Glomerular endothelial cell (primary cell): ENCODE measurements around the gene RNF11. TPM values are rescaled to one million over a fixed set of nuclear protein-coding genes. Genes with fewer than 3 reads are reported as not detected.
A peak's percentile ranks its signal among the peaks of the same experiment; 100 is the strongest.

Source experiments
- DNase-seq: peaks from one replicate; pipeline ENCODE4 v3.0.0-alpha.2; 2011; ENCODE audit warnings: low read depth, low spot score; ENCODE audit errors: extremely low read depth
- total RNA-seq: library from RNA; depleted of rRNA; stranded (reverse); fragments of >200 nt; gene quantifications from 2 replicates; pipeline ENCODE4 v1.2.3, GENCODE V29; 2015

The RNF11 gene
- total RNA-seq, 1 donor from 2014 or later: 100 TPM

DNA sequence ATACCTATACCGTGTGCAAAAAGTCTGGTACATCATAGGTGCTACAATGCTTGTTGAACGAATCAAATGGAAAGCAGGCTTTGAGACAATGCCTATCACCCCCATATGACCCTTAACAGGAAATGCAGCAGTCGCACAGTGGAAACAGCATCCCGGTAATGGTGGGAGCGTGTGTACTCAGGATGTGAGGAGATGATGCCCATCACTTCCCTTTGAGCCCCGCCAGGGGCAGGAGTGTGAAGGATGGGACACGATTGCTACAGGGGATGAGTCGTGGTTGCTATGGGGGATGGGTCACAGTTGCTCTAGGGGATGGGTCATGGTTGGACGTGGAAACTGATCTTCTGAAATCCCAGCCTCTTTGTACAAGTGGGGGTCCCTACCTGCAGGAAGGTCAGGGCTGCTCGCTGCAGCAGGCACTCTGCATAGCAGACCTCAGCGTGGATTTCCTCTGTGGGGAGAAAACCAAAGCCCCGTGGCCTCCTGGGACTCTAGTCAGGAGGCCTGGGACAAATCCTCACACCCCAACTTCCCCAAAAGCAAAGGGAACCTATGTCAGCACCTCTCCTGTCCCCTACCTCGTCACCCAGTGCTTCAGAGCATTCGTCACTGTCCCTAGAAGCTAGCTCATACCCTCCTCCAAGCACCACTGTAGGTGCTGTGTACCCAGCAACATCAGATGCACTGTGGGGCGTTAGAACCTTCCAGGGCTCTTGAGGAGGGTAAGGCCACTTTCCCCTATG, 75.0 kb downstream of the RNF11 start:
- peak; percentile 22 for DNase-seq

DNA sequence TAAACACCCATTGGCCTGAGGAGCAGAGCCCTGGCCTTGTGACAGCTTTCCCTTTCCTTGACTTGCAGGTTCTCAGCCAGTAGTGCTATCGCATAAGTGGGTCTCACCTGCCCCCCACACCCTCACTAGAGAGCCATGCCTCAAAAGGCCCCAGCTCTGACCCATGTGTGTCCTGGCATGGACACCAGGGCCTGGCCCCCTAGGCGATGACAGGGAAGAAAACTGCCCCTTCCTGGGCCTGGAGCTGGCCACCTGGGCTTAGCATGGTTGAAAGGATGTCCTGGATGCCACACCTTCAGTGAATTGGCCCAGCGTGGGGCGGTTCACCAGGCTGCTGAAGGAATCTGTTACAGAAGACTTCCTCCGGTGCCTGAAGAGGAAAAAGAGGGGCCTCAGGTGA, 75.8 kb downstream of the RNF11 start:
- DNase-seq: no peak

DNA sequence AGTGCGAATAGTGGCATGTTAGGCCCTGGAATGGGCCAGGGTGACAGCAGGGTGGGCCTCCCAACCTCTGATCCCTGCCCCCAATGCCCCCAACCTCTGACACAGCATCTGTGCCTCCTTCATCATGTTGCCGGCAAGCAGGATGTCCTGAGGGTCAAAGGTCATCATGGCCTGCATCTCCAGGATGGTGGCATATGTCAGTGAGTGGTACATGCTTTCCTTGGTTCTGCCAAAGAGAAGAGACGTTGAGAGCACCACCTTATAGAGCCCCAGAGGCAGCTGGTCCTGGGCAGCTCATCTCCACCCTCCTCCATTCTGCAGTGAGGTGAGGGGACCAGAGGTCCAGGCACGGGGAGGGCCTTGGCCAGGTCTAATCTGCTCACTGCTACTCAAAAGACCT, 76.6 kb downstream of the RNF11 start:
- DNase-seq: no peak

DNA sequence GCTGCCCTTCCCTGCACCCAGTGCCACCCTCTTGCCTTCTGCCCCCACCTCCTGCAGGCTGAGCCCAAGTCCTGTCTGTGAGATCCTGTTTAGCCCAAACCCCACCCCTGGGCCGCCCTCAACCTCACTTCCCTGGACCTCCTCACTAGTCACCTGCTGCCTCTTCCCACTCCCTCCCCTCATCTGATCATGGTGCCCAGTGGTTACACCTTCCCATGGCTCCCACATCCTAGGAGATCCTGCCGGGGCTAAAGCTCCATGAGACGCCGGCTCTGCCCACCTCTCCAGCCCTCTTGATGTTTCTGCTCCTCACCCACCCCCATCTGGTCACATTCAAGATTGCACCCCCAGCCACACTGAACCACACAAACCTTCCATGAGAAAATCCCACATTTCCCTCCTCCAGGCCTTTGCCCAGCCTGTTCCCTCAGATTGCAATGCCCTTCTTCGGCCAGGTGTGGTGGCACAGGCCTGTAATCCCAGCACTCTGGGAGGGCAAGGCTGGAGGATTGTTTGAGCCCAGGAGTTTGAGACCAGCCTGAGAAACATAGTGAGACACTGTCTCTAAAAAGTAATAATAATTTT, 77.3 kb downstream of the RNF11 start:
- DNase-seq: no peak

DNA sequence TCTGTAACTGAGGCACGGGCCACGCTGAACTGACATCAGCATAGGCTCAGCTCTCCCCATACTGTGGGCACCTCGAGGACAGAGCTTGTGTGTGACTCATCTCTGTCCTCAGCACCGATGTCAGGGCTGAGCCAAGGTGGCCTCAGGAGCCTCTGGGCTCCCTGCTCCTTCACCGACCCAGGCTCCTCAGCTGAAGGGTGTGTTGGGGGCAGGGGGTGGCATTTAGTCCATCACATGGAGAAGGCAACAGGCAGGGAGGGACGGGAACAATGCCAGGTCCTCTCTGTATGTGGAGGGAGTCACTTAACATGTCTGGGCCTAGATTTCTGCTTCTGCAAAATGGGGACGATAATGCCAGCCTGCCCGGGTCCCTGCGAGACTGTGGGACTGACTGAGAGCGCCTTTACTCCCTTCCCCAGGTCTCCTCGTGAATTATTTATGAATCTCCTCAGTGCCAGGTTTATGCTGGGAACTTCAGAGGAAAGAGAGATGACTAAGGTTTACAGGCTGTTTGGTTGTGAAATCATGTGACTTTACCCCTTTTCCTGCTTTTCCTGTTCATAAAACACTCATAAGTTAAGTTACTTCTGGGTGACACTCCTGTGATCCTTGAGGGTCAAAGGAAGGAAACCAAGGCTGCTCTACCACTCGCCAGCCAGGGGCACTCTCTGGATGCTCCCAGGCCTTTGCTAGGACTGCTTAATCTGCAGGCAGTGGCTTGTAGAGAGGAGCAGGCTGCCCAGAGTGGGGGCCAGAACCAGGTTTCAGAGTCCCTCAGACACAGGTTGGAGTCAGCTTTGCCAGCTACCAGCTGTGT, 78.1 kb downstream of the RNF11 start:
- DNase-seq: peak; percentile 81

DNA sequence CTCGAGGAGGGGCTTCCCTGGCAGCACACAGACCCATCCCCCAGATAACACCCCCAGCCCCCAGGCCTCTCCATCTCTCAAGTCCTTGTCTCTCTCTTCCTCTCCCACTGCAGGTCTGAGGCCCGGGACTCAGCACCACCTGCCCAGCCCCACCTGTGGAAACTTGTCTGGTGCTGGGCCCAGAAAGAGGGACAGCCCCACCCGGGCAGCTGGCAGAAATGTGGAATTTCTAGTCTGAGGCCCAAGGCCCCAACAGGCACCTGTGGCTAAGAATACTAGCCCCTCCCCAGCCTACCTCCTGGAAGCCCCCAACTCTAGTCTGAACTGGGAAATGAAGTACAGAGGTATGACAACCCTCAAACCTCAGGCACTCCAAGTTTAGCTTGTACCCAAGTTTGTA, 78.9 kb downstream of the RNF11 start:
- DNase-seq: no peak

DNA sequence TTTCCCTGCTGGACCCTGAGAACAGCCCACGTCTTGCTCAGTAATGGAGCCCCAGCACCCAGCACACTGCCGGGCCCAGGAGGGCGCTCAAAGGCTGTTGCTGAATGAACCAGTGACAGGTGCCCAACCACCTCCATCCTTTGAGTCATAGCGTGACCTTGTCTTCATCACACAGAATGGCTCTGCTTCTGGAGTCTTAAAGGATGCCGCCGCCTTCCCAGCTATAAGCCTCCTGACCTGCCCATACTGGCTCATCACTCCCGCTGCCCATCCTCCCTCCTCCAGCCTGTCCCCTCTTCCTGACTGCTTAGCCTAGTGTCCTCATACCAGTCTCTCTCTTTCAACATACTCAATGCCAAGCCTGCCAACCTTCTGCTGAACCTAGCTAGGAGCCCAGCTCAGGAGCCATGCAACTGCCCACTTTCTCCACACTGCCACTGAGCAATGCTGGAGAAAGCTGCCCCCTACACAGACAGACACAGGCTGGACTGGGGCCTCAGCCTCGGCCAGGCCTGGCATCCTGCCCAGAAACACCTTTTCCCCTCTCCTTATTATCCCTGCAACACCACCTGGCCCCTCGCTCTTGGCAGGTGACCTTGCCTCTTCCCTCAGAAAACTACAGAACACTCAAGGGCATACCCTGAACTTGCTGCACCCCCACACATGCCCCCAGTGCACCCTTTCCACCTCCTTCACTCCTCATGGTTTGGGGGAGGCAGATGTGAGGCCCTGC, 80.2 kb downstream of the RNF11 start:
- no peak for DNase-seq

DNA sequence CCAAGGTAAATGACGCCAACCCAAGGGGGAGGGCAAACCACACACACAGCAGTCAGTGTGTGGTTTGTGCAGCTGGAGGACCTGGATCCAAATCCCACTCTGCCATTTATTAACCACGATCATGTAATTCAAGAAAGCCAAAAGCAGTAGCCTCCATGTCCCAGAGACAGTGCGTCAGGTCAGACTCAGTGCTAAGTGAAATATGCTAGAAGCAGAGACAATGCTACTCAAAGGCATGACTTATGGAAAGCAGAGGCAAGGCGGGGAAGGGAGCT, 80.7 kb downstream of the RNF11 start:
- no peak for DNase-seq

DNA sequence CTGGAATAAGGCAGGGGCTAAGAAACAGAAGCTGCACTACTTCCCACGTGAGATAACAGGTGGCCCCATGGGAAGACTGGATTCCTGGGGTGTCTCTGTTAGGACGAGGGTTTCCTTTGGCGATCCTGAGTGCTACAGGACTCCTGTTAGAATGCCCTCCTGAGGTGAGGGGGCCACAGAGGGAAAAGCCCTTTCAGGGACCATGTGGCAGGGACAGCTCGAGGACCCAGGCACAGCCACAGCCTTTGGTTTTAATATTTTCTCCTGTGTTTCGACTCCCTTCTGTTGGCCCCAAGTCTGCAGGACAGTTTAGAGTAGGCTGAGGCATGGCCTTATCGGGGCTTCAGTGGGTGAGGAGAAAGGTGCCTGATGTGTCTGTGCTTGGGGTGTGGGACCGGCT, 81.7 kb downstream of the RNF11 start:
- DNase-seq: no peak

DNA sequence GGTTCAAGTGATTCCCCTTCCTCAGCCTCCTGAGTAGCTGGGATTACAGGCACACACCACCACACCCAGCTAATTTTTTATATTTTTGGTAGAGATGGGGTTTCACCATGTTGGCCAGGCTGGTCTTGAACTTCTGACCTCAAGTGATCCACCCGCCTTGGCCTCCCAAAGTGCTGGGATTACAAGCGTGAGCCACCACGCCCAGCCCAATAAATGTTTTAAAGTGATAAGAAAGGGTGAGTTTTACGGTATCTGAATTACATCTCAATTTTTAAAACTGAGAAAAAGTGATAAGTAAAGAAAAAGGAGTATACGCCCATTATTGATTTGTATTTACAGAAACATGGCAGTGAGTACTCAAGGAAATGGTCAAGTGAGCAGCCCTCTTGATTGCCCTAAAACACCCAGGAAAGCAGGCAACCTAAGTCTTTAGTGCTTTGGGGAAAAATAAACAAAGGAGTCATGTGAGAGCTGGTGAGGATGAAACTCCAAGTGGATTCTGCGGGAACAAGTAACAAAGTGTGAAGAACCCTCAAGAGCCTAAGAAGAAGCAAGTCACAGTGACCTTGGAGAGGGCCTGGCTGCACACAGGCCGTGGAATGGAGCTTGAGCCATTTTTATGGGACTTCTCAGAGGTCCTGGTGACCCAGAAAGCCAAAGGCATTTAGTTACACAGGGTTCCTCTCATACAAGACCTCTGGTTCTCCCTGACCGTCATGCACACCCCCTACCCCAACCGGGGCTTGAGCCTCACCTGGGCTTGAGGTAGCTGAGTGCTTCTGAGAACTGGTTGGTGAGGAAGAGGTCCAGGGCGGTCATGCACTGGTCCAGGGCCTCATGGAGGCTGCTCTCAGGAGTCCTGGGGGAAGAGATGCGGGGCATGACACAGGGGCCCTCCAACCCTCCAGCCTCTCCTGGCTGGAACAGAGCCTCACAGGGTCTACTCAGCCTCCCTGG, 85.2 kb downstream of the RNF11 start:
- no peak for DNase-seq

DNA sequence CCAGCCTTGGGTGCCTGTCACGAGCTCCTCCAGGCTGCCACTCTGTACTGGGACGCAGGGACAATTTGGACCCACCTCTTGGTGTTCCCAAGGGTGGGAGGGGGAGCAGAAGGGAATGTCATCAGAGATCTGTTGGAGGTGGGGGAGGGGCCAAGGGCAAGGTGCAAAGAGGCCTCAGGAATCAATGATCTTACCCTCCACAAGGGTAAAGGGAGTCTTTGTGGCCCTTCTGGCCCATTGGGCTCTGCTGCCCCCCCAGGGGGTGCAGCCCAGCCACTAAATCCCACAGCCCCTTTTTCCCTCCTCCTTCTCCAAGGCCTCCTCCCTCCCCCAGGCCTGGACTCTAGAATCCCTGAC, 85.8 kb downstream of the RNF11 start:
- no peak for DNase-seq

DNA sequence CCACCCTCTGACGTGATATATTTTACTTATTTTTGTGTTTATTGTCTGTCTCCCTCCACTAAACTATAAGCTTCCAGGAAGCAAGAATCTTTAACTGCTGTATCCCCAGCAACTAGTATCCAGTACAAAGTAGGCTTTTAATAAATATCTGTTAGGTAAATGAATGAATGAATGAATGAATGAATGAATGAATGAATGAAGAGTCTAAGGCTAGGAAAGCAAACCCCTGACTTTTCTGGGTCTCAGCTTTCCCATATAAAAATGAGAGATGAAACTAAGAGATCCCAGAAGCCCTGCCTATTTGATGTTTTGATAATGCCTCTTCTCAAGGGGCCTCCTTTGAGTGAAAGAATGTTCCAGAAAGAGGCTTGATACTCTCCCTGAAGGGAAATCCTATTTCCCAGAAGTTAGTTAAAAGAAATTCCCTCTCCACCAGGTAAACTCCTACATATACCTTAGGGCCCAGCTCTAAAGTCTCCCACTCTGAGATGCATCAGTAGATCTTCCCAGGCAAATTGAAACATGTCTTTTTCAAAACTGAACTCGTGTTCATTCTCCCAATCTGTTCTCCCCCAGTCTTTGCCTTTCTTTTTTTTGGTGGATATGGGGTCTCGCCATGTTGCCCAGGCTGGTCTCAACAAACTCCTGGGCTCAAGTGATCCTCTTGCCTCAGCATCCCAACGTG, 86.5 kb downstream of the RNF11 start:
- DNase-seq: no peak

Other genes with a start within 250 kb of the RNF11 start
- gene C1orf185, start 134.0 kb upstream of the RNF11 start, total RNA-seq: not detected in 2 replicates
- gene TTC39A, start 94.3 kb downstream of the RNF11 start, total RNA-seq: 2.6 and 7.2 TPM in 2 replicates